HG02588 (cell line): ENCODE measurements around the gene ZNF500.
"Not testable (repeated sequence)": the region's sequence is repeated elsewhere in the genome, so short reads cannot be mapped to it uniquely, and the experiment has no call there.

Experiments used
- ATAC-seq: cut with Tn5 transposase; IDR thresholded peaks from one replicate; pipeline ENCODE4 v1.9.1; 2021; ENCODE audit warnings: mild to moderate bottlenecking, moderate library complexity; ENCODE audit not compliant: unreplicated experiment

Gene ZNF500

GRCh38 chr16:4746991-4747574, 19.9 kb downstream of the ZNF500 start:
- no peak for ATAC-seq

DNA sequence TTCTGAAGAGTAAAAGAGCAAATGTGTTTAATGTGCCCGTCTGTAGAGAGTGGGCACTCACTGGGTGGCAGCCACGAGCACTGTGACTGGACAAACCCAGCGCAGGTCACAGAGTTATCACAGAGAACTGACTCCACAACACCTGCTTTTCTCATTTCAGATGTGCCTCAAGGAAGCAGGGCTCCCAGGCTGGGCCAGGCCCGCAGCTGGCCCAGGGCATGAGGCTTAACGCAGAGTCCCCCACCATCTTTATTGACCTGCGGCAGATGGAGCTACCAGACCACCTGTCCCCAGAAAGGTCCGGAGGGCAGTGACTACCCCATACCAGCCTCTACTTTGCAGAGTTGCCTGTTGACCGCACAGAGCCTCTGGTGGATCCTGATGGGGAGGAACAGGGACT, 20.7 kb downstream of the ZNF500 start:
- no peak for ATAC-seq

DNA sequence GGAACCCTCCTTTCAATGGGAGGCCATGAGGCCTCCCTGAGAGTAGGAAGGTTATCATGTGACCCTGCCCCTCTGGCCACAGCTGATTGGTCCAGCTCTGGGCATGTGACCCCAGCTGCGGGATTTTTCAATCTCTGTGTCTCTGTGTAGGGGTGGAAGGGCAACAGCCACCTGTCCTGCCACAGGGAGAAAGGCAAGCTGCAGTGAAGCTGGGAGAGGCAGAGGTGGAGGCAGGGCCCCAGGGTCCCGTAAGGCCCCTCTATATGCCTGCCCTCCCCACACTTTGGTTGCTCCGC, 21.7 kb downstream of the ZNF500 start:
- no peak for ATAC-seq

- ATAC-seq, result no peak
These were observed 22.2 kb downstream of the ZNF500 start for GRCh38 chr16:4744555-4745273.

DNA sequence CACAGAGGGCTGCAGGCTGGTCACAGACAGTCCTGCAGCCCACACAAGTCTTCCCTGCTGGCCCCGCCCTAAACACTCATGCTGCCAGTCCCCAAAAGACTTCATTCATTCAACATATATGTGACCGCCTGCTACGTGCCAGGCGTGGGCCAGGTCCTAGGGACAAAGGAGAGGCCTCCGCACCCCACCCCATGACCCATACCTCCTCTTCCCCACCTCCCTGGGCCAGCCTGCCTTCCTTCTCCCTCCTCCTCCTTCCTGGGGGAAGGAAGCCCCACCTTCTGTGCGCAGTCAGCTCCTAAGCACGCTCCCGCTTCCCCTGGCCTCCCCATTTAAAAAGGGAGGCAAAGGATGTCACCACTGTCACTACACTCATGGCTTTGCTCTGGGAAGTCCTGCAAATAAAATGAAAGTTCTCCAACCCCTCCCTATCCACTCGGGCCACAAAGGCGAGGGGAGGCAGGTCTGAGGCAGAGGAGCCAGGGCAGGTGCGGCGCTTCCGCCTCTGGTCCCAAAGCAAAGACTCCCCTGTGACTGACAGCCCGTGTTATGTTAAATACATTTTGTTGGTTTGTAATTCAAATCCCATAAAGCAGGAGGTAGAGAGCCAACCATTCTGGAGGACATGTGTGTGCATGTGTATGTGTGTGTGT, 23.6 kb downstream of the ZNF500 start:
- ATAC-seq, result no peak

GRCh38 chr16:4738370-4738769, 28.6 kb downstream of the ZNF500 start:
- not testable (repeated sequence) for ATAC-seq

DNA sequence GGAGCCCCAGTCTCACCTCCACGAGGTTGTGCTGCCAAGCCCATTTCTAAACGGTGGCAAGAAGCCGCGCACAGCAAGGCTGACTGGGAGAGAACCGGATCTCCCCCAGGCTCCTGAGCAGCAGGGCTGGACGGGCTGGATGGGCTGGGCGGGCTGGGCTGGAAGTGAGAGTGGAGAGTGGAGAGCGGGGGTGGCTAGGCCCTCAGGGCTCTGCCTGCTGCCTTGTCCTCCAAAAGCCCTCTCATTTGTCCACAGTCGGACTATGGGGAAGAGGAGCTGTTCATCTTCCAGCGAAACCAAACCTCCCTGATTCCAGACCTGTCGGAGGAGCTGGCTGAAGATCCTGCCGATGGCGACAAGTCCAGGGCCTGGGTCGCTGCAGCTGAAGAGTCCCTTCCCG, 29.4 kb downstream of the ZNF500 start:
- no peak for ATAC-seq

DNA sequence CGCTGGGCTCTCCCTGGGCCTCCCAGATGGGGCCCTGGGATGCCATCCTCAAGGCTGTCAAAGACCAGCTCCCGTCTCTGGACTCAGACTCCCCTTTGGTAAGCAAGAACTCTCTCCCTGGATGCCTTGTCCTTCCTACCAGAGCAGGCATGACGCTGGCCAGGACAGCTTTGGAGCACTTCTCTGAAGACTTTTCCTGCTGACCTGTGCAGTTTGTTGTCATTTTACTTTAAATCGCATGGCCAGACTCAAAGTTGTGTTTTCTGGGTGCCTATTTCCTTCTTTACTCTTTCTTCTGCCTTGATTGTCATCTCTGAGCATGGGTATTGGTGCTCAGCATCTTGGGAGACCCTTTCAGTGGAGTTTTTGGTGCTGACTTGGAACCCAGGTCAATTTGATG, 30.4 kb downstream of the ZNF500 start:
- no peak for ATAC-seq

DNA sequence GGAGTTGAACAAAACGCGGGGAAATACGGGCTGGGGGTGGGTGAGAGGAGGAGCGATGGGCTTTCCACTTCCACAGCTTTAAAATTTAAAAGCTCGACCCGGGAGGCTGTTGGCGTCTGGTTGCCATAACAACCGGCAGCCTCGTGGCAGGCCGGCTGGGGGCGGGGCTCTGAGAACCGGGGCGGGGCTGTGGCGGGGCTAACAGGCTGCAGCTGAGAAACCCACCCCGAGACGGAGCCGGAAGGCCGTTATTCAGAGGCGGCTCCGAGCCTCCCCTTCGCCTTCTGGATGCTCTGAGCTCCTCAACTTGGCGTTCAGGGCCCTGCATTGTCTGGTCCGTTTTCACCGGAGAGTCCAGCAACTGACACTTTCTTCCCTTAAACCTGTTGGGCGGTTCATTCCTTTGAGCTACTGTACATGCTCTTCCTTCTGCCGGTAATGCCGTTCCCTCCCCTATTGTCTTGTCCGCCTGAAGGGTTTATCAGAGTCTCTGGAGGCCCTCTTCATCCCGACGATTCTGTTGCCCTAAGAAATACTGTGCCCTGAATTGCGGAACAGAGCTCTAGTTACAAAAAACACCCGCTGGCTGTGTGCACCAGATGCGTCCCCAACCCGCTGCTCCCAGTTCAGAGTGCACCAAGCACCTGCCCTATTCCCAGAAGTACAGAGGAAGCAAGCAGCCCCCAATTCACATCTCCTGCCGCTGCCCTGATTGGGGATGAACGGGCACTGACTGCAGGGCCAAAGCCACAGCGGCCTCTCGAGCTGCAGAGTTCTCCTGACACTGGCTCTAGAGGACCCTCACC, 32.0 kb downstream of the ZNF500 start:
- peak; percentile 54 for ATAC-seq

- ATAC-seq, result peak; percentile 75
These were observed 32.8 kb downstream of the ZNF500 start, which contains the start of the genes ANKS3 and DNAAF8 for GRCh38 chr16:4734063-4734729. ANKS3 (minus strand) TSS chr16:4734271; CDS start chr16:4730149, 4,122 bp downstream. DNAAF8 (plus strand) TSS chr16:4734537; CDS start chr16:4736515, 1,978 bp downstream.

GRCh38 chr16:4733747-4734062, 33.3 kb downstream of the ZNF500 start:
- peak; percentile 12 for ATAC-seq

- ATAC-seq, result no peak
These were observed 33.7 kb downstream of the ZNF500 start for GRCh38 chr16:4733211-4733742.

DNA sequence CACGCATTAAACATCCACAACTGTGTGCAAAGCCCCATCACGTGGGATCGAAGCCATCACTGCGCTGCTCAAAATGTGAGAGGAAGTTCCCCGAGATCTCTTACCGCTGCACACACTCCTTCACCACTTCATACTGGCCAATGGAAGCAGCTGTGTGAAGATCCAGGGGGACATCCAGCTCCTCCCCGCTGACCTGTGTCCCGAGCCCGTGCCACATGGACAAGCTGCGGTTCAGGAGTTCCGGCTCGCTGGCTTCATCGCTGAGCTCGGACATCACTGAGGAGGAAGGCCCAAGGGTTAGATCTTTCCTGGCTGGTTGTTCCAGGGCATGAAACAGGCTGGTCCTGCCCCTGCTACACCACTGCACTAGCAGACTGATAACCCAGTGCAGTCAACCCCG, 37.1 kb downstream of the ZNF500 start:
- ATAC-seq, result no peak

DNA sequence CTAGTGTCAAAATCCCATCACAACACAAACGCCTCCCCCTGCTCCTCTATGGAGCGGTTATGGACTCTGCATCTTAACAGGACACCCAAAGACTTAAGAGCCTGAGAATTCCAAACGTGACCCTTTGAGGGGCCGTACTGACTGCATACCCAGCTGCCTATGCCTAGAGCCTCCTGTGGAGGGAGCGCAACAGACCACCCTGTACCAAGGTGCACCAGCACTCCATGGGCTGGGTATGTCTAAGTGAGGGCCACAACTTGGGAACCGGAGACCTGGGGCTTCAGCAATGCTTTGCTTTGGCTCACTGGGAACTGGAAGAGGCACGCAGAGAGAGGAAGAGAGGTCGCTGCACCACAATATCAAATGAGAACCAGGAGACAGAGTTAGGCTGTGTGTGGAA, 38.3 kb downstream of the ZNF500 start:
- no peak for ATAC-seq

DNA sequence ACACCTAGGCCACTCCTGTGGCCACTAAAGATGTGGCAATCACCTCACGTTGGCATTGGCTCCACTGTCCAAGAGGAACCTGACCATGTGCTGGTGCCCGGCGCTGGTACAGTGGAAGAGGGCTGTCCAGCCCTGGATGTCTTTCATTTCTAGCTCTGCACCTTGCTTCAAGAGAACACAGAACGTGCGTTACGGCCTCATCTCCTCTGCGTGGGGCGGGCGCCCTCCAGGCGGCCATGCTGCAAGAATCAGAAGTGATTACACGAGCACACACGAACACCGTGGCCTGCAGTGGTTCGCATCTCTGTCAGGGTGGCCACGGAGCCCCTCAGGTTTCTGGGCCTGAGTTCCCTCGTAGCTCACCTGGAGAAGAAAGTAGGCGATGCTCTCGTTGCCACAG, 40.3 kb downstream of the ZNF500 start:
- ATAC-seq, result no peak

DNA sequence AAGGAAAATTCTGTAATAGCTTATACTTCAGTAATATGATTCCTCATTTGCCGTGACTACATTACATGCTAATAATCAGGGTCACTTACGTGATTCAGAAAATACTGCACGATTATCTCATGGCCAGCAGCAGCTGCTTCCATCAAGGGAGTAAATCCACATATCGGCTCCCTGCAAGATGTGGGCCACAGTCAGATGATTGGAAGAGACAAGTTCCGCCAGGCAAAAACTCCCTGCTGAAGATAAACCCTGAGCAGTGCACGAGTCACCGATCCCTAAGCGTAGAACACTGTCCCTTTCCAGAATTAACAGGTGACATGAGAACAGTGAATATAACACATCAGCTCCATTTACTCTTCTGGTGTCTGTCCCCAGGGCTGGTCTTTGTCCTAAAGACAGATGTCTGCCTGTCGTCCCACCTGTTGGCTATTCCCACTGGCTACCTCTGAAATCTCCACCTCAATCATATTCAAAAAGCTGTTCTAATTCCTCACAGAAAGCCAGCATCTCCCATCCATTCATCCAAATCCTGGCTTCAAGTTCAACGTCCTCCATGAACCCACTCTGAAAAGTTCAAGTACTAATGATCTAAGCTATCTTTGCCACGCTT, 42.2 kb downstream of the ZNF500 start:
- no peak for ATAC-seq

DNA sequence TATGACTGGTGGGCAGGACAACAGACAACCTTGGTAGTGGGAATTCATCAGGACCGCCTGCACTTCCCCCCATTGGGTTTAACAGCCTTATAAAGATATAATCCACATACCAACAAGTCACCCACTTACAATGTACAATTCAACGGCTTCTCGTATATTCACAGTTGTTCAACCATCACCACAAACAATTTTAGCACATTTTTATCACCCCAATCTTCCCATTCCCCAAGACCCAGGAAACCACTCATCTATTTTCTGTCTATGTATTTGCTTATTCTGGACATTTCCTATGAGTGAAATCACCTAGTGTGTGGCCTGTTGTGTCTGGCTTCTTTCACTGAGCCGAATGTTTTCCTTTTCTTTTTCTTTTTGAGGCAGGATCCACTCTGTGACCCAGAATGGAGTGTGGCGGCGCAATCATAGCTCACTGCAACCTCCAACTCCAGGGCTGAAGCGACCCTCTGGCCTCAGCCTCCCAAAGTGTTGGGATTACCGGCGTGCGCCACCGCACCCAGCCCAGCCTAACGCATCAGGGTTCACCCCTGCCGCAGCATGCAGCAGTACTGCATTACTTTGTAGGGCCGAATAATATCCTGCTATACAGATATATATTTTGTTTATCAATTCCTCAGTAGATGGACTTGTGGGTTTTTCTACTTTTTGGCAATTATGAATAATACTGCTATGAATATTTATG, 43.7 kb downstream of the ZNF500 start:
- no peak for ATAC-seq

GRCh38 chr16:4718466-4718865, 48.5 kb downstream of the ZNF500 start:
- no peak for ATAC-seq

- no peak for ATAC-seq
These were observed 52.0 kb downstream of the ZNF500 start for GRCh38 chr16:4714996-4715395.
